ENCODE results near the gene OCIAD1.
"Not testable (repeated sequence)": the region's sequence is repeated elsewhere in the genome, so short reads cannot be mapped to it uniquely, and the experiment has no call there.

The OCIAD1 gene, protein sequence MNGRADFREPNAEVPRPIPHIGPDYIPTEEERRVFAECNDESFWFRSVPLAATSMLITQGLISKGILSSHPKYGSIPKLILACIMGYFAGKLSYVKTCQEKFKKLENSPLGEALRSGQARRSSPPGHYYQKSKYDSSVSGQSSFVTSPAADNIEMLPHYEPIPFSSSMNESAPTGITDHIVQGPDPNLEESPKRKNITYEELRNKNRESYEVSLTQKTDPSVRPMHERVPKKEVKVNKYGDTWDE

GRCh38 chr4:48830706-48831531 is at the start of gene OCIAD1:
Gene OCIAD1, plus strand, starts transcription at chr4:48831088. Its CDS starts 1,537 bp downstream, at chr4:48832625.
- DNase-seq (ENCODE audit: low spot score), result peak; percentile 99
- FAIRE-seq, result peak; percentile 84

GRCh38 chr4:48781968-48782367 is 48.9 kb upstream of the OCIAD1 start:
- DNase-seq (ENCODE audit: low spot score) (no peak), FAIRE-seq (no peak)

DNA sequence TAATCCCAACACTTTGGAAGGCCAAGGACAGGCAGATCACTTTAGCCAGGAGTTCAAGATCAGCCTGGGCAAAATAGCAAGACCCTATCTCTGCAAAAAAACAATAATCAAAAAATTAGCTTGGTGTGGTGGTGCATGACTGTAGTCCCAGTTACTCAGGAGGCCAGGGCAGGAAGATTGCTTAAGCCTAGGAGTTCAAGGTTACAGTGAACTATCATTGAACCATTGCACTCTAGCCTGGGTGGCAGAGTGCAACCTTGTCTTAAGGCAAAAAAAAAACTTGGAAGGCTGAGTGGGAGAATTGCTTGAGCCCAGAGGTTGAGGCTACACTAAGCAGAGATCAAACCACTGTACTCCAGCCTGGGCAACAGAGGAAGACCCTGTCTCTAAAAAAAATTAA is 45.6 kb upstream of the OCIAD1 start:
- DNase-seq (ENCODE audit: low spot score), result no peak
- no peak for FAIRE-seq

DNA sequence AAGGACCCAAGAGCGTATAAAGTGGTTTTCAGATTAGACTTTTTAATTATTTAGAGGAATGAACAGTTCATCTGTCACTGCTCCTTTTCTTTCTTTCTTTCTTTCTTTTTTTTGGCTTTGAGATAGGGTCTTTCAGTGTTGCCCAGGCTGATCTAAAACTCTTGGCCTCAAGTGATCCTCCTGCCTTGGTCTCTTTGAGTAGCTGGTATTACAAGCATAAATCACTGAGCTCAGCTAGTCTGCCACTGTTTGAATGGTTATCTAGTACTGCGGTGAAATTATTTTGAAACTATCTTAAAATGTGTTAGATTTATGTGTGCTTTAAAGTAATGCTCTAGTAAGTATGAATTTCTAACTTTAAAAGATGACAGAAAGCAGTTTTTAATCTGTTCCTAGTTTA is 44.3 kb upstream of the OCIAD1 start:
- DNase-seq (ENCODE audit: low spot score), result no peak
- FAIRE-seq, result no peak

DNA sequence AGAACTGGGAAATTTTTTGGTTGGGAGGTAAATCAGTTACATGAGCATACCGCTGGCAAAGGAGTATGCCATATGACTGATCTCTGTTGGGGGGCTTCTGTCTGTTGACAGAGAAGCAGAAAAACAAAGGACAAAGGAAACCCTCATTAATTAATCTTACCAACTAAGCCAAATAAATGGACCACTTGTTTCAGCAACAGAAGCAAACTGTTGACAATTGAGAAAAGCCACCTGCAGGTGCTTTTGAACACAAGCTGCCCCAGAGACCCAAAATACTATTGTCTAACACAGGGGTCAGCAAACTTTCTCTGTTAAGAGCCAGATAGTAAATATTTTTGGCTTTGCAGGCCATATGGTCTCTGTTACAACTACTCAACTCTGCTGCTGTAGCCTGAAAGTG is 43.8 kb upstream of the OCIAD1 start:
- FAIRE-seq (no peak), DNase-seq (ENCODE audit: low spot score) (no peak)

GRCh38 chr4:48790561-48790960 is 40.3 kb upstream of the OCIAD1 start:
- no peak for FAIRE-seq
- no peak for DNase-seq (ENCODE audit: low spot score)

DNA sequence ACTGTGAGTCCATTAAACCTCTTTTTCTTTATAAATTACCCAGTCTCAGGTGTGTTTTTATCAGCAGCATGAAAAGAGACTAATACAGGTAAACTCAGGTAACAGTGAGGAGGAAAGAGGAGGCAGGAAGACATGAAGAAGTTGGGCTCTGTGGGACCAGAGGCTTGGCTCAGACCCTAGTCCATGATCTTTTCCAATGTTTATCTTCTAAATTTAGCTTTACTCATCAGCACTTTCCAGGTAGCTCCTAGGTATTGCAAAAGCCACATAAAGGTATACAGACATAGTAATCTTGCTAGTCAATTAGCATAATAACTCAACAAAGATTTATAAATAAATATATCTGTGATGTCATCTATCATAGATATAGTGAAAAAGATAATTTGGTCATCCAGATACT is 39.6 kb upstream of the OCIAD1 start:
- DNase-seq (ENCODE audit: low spot score) (no peak), FAIRE-seq (no peak)

GRCh38 chr4:48792348-48793006 is 38.4 kb upstream of the OCIAD1 start:
- FAIRE-seq, result no peak
- no peak for DNase-seq (ENCODE audit: low spot score)

- FAIRE-seq (no peak), DNase-seq (ENCODE audit: low spot score) (no peak)
Measured at GRCh38 chr4:48795108-48795507, 35.8 kb upstream of the OCIAD1 start.

GRCh38 chr4:48796191-48796926 is 34.5 kb upstream of the OCIAD1 start:
- DNase-seq (ENCODE audit: low spot score) (no peak), FAIRE-seq (no peak)

DNA sequence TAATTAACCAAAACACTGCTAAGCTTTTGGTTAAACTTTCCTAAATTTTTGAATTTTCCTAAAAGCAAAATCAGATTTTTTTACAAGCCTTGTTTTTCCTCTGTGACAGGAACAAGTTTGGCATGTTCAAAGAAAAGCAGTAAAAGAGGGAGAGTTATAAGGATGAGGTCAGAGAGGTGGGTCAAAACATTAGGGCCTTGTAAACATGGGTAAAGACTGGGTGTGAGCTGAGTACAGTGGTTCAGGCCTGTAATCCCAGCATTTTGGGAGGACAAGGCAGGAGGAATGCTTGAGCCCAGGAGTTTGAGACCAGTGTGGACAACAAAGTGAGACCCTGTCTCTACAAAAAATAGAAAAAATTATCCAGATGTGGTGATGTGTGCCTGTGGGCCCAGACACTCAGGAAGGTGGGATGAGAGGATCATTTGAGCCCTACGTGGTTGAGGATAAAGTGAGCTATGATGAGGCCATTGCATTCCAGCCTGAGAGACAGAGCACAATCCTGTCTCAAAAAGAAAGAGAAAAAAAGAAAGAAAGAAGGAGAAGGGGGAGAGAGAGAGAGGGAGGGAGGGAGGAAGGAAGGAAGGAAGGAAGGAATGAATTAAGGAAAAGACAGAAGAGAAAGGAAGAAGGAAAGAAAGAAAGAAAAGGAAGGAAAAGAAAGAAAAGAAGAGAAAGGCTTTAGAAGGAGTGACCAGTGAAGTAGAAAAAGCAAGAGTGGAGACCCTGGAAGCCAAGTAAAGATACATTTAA is 33.8 kb upstream of the OCIAD1 start:
- no peak for FAIRE-seq
- no peak for DNase-seq (ENCODE audit: low spot score)

DNA sequence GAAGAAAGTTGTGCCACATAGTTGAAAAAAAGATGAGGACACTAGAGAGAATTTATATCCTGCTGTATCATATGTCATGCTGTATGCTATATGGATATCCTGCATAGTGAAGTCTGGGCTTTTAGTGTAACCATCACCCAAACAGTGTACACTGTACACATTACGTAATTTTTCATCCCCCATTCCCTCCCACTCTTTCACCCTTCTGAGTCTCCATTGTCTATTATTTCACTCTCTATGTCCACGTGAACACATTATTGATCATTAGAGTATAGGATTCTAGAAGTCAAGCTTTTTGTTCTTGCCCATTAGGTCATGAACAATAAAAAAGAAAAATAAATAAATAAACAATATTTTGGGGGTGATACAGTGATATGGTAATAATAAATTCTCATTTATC is 32.8 kb upstream of the OCIAD1 start:
- no peak for DNase-seq (ENCODE audit: low spot score)
- no peak for FAIRE-seq

GRCh38 chr4:48799157-48799556 is 31.7 kb upstream of the OCIAD1 start:
- DNase-seq (ENCODE audit: low spot score) (no peak), FAIRE-seq (no peak)

DNA sequence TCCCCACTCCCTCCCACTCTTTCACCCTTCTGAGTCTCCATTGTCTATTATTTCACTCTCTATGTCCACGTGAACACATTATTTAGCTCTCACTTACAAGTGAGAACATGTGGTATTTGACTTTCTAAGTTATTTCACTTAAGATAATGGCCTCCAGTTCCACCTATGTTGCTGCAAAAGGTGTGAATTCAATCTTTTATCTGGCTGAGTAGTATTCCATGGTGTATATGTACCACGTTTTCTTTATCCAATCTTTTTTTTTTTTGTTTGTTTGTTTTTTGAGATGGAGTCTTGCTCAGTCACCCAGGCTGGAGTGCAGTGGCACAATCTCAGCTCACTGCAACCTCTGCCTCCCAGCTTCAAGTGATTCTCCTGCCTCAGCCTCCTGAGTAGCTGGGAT is 30.7 kb upstream of the OCIAD1 start:
- not testable (repeated sequence) for FAIRE-seq; DNase-seq (ENCODE audit: low spot score)

DNA sequence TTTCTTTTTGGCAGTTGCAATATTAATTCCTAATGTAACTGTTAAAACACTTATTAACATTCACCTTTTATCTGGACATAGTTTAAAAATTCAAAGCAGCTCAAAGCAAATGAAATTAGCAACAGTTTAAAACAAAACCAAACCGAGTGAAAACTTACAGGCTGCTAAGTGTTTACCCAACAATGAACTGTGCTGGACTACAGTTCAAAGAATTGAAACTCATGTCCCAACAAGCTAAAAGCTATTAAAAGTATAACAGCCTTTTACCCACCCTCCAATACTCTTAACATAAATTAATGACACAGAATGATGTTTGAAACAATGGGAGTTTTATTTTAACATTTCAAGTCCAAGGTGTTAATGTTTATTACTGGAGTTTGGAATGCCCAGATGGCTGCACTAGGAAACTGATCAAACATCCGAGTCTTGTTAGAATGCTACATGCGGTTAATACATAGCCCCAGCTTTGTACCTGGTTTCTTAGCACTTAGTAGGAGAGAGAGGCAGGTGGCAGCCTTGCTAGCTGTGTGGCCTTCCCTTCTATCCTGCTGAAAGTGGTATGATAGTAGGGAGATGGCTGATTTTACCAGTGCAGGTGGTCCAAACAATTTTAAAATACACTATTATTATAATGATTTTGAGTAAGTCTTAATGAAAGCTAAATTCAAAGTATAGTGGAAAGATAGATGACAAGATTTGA is 29.7 kb upstream of the OCIAD1 start:
- DNase-seq (ENCODE audit: low spot score) (no peak), FAIRE-seq (no peak)

- FAIRE-seq, result no peak
- no peak for DNase-seq (ENCODE audit: low spot score)
Measured at GRCh38 chr4:48804584-48805301, 26.1 kb upstream of the OCIAD1 start.

DNA sequence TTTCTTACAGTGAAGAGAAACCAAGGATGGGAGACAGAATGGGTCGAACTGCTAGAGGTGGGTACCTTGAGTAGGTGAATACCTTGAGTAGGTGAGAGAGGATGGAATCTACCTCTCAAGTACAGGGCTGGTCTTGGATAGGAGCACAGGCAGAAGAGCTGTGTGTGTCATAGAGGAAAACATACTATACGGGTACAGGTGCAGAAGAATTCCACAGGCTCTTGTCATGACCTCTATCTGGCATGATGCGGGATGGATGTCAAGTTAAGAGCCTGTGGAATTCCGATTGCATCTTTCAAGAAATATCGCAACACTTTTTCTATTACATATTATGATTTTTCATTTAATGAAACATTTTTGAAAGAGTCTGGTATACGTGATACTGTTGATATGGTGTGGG is 18.0 kb upstream of the OCIAD1 start:
- FAIRE-seq, result no peak

GRCh38 chr4:48813964-48814363 is 16.9 kb upstream of the OCIAD1 start:
- DNase-seq (ENCODE audit: low spot score) (no peak), FAIRE-seq (no peak)

More for the DNA sequence above, 18.0 kb upstream of the OCIAD1 start:
- no peak for DNase-seq (ENCODE audit: low spot score)

- DNase-seq (ENCODE audit: low spot score) (no peak), FAIRE-seq (no peak)
Measured at GRCh38 chr4:48815483-48815882, 15.4 kb upstream of the OCIAD1 start.

DNA sequence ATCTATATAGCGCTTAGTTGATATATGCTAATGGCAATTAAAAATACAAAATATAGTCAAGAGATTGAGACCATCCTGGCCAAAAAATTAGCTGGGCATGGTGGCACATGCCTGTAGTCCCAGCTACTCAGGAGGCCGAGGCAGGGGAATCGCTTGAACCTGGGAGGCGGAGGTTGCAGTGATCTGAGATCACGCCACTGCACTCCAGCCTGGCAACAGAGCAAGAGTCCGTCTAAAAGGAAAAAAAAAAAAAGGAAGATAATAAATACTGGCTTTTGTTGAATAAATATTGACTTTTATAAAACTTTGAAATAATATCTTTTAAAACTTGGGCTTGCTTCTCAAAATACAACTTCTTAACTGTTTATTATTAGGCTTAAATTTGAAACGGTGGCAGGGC is 14.6 kb upstream of the OCIAD1 start:
- not testable (repeated sequence) for FAIRE-seq

More for the DNA sequence above, 14.6 kb upstream of the OCIAD1 start:
- DNase-seq (ENCODE audit: low spot score), result not testable (repeated sequence)
